ENCODE measurements around the gene KISS1.

The KISS1 gene

GRCh38 chr1:204217648-204218000 lies 21.3 kb upstream of the KISS1 start:
- H3K27ac ChIP-seq (ENCODE audit: low read depth, low read length, severe bottlenecking), result no peak overlapping the region
- H3K36me3 ChIP-seq (ENCODE audit: control insufficient read depth, insufficient read depth, low read length), result peaks cover 12% of the 10 kb centered on the region
- no peaks in the 10 kb centered on the region for H3K4me1 ChIP-seq (ENCODE audit: control insufficient read depth, insufficient read depth, low read length, poor library complexity, severe bottlenecking)
- H3K9me3 ChIP-seq (ENCODE audit: control insufficient read depth, low read length), result no peaks in the 10 kb centered on the region
- no peak overlapping the region for H3K4me3 ChIP-seq (ENCODE audit: extremely low read depth, insufficient read depth, low read length, poor library complexity, severe bottlenecking)
- WGBS, 2 experiments (ENCODE audit: insufficient coverage in 2 of 2), result 74 to 86% methylated on average over 3 to 4 of the region's 4 CpGs

DNA sequence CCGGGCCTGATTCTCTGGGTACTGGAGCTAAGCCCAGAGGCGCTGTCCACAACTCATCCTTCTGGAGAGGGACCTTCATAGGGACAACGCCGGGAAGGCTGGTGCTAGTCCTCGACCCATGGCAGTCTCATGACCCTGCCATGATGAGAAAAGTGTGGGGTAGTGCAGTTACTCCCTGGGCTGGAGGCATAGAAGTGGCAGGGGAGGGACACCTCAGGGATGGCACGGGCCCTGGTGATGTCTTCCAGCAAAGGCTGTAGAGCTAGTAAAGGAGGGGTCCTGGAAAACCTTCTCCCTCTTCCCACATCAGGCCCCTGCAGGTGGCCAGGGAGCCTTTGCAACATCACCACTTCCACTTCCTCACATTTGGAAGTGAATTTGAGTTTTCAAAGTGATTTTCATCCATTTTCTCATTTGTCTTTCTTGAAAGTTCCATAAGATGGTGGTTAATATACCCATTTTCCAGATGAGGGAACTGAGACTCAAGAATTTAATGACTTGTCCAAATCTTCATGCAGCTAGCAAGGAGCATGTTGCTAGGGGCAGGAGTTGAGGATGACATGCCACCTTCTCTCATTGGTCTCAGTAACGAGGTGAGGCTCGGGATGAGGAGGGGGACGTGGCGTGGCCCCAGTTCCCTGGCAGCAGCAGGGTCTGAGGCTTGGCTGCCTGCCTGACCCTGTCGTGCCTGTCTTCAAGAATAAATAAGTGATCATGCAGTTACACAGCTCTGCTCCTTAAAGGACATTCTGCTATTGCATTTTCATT lies 20.8 kb upstream of the KISS1 start:
- Histone ChIP-seq H3K4me3 (ENCODE audit: extremely low read depth, insufficient read depth, low read length, poor library complexity, severe bottlenecking) (no peak overlapping the region), H3K9me3 (ENCODE audit: control insufficient read depth, low read length) (no peaks in the 10 kb centered on the region), H3K4me1 (ENCODE audit: control insufficient read depth, insufficient read depth, low read length, poor library complexity, severe bottlenecking) (no peaks in the 10 kb centered on the region), H3K27ac (ENCODE audit: low read depth, low read length, severe bottlenecking) (no peak overlapping the region), H3K36me3 (ENCODE audit: control insufficient read depth, insufficient read depth, low read length) (peaks cover 6% of the 10 kb centered on the region)
- 90 to 95% methylated on average over 10 to 11 of the region's 11 CpGs for WGBS, 2 experiments (ENCODE audit: insufficient coverage in 2 of 2)

GRCh38 chr1:204216236-204216635 lies 19.9 kb upstream of the KISS1 start:
- no peaks in the 10 kb centered on the region for H3K9me3 ChIP-seq (ENCODE audit: control insufficient read depth, low read length)
- H3K4me1 ChIP-seq (ENCODE audit: control insufficient read depth, insufficient read depth, low read length, poor library complexity, severe bottlenecking), result no peaks in the 10 kb centered on the region
- H3K4me3 ChIP-seq (ENCODE audit: extremely low read depth, insufficient read depth, low read length, poor library complexity, severe bottlenecking), result no peak overlapping the region
- peaks cover 4% of the 10 kb centered on the region for H3K36me3 ChIP-seq (ENCODE audit: control insufficient read depth, insufficient read depth, low read length)
- WGBS, 2 experiments (ENCODE audit: insufficient coverage in 2 of 2), result 76 to 97% methylated on average over 2 to 4 of the region's 4 CpGs
- no peak overlapping the region for H3K27ac ChIP-seq (ENCODE audit: low read depth, low read length, severe bottlenecking)

- H3K36me3 ChIP-seq (ENCODE audit: control insufficient read depth, insufficient read depth, low read length), result no peaks in the 10 kb centered on the region
- 20 to 22% methylated on average over 20 to 27 of the region's 41 CpGs for WGBS, 2 experiments (ENCODE audit: insufficient coverage in 2 of 2)
These were observed 17.7 kb upstream of the KISS1 start, which contains the start of gene GOLT1A for GRCh38 chr1:204213668-204214662. Gene GOLT1A (minus strand): TSS chr1:204213988. CDS start chr1:204213906, 82 bp downstream.

DNA sequence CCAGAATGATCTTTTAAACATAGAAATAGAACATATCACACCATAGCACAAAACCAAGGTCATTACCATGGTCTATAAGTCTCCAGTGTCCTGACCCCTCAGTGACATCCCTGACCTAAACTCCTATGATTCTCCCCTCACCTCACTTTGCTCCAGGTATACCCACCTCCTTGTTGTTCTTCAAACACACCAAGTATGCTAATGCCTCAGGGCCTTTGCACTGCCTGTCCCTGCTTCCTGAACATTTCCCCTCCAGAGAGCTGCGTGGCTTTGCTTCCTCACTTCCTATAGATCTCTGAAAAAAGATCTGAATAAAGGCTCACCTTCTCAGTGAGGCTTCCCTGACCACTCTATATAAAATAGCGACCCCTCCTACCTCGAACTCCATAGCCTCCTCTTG lies 16.4 kb upstream of the KISS1 start:
- WGBS, 2 experiments (ENCODE audit: insufficient coverage in 2 of 2), result 86 to 93% methylated on average over 1 of the region's 3 CpGs
- H3K27ac ChIP-seq (ENCODE audit: low read depth, low read length, severe bottlenecking), result no peak overlapping the region
- H3K36me3 ChIP-seq (ENCODE audit: control insufficient read depth, insufficient read depth, low read length), result no peaks in the 10 kb centered on the region
- no peak overlapping the region for H3K4me3 ChIP-seq (ENCODE audit: extremely low read depth, insufficient read depth, low read length, poor library complexity, severe bottlenecking)
- H3K4me1 ChIP-seq (ENCODE audit: control insufficient read depth, insufficient read depth, low read length, poor library complexity, severe bottlenecking), result no peaks in the 10 kb centered on the region
- no peaks in the 10 kb centered on the region for H3K9me3 ChIP-seq (ENCODE audit: control insufficient read depth, low read length)

More at GRCh38 chr1:204213668-204214662, 17.7 kb upstream of the KISS1 start, which contains the start of gene GOLT1A:
- Histone ChIP-seq H3K9me3 (ENCODE audit: control insufficient read depth, low read length) (no peaks in the 10 kb centered on the region), H3K4me3 (ENCODE audit: extremely low read depth, insufficient read depth, low read length, poor library complexity, severe bottlenecking) (no peak within 1 kb of the TSS), H3K27ac (ENCODE audit: low read depth, low read length, severe bottlenecking) (no peak within 1 kb of the TSS), H3K4me1 (ENCODE audit: control insufficient read depth, insufficient read depth, low read length, poor library complexity, severe bottlenecking) (no peaks in the 10 kb centered on the region)

- Histone ChIP-seq H3K27ac (ENCODE audit: low read depth, low read length, severe bottlenecking) (no peak overlapping the region), H3K9me3 (ENCODE audit: control insufficient read depth, low read length) (no peaks in the 10 kb centered on the region), H3K4me3 (ENCODE audit: extremely low read depth, insufficient read depth, low read length, poor library complexity, severe bottlenecking) (no peak overlapping the region), H3K36me3 (ENCODE audit: control insufficient read depth, insufficient read depth, low read length) (no peaks in the 10 kb centered on the region), H3K4me1 (ENCODE audit: control insufficient read depth, insufficient read depth, low read length, poor library complexity, severe bottlenecking) (no peaks in the 10 kb centered on the region)
- 86 to 92% methylated on average over 7 of the region's 7 CpGs for WGBS, 2 experiments (ENCODE audit: insufficient coverage in 2 of 2)
These were observed 14.8 kb upstream of the KISS1 start for GRCh38 chr1:204211046-204211445.

DNA sequence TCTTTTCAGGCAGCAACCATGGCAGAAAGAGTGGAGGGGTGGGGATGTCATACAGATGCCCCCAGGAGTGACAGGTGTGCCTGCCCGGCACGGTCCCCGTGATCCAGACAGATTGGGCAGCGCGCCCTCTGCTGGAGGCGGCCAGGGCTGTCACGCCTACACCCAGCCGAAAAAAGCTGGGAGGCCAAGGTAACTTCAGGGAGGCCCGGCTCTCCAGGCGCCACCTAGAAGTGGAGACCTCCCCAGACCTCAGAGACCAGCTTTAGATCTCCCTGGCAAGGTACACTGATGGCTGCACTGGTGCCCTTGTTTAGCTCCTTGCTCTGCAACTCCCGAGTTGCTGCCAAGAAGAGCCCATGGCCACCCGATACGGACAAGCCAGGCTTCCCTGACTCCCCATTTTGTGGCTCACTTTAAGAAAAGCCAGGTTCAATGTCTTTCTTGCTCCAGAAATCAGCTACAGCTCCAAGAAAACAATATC lies 10.9 kb upstream of the KISS1 start:
- H3K4me3 ChIP-seq (ENCODE audit: extremely low read depth, insufficient read depth, low read length, poor library complexity, severe bottlenecking), result no peak overlapping the region
- no peaks in the 10 kb centered on the region for H3K9me3 ChIP-seq (ENCODE audit: control insufficient read depth, low read length)
- H3K27ac ChIP-seq (ENCODE audit: low read depth, low read length, severe bottlenecking), result no peak overlapping the region
- H3K4me1 ChIP-seq (ENCODE audit: control insufficient read depth, insufficient read depth, low read length, poor library complexity, severe bottlenecking), result no peaks in the 10 kb centered on the region
- no peaks in the 10 kb centered on the region for H3K36me3 ChIP-seq (ENCODE audit: control insufficient read depth, insufficient read depth, low read length)
- 13 to 19% methylated on average over 13 of the region's 13 CpGs for WGBS, 2 experiments (ENCODE audit: insufficient coverage in 2 of 2)

DNA sequence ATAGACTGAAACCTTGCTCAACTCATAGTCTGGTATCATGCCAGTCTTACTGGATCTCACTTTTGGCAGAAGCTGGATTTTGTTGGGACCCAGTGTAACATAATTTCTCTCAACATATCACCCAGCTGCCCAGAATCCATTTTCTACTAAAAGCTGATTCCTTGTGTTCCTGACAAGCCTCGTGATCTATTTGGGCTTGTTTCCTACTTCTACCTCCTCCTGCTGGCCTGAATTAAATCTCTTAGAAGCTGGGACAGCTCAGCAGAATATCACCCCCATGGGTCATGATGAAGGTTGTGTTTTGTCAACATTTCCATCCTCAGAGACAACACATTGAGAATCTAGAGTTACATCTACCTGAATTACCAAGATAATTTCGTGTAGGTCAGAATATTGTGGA lies 9.8 kb upstream of the KISS1 start:
- WGBS, 2 experiments (ENCODE audit: insufficient coverage in 2 of 2), result 100% methylated on average over 1 of the region's 2 CpGs; no CpG with 5 or more reads in 1 of the 2 experiments
- H3K4me3 ChIP-seq (ENCODE audit: extremely low read depth, insufficient read depth, low read length, poor library complexity, severe bottlenecking), result no peak overlapping the region
- no peaks in the 10 kb centered on the region for H3K9me3 ChIP-seq (ENCODE audit: control insufficient read depth, low read length)
- no peaks in the 10 kb centered on the region for H3K36me3 ChIP-seq (ENCODE audit: control insufficient read depth, insufficient read depth, low read length)
- peaks cover 2% of the 10 kb centered on the region for H3K4me1 ChIP-seq (ENCODE audit: control insufficient read depth, insufficient read depth, low read length, poor library complexity, severe bottlenecking)
- no peak overlapping the region for H3K27ac ChIP-seq (ENCODE audit: low read depth, low read length, severe bottlenecking)

GRCh38 chr1:204205486-204205885 lies 9.2 kb upstream of the KISS1 start:
- no peak overlapping the region for H3K27ac ChIP-seq (ENCODE audit: low read depth, low read length, severe bottlenecking)
- H3K4me1 ChIP-seq (ENCODE audit: control insufficient read depth, insufficient read depth, low read length, poor library complexity, severe bottlenecking), result peaks cover 7% of the 10 kb centered on the region
- H3K9me3 ChIP-seq (ENCODE audit: control insufficient read depth, low read length), result no peaks in the 10 kb centered on the region
- no peaks in the 10 kb centered on the region for H3K36me3 ChIP-seq (ENCODE audit: control insufficient read depth, insufficient read depth, low read length)
- H3K4me3 ChIP-seq (ENCODE audit: extremely low read depth, insufficient read depth, low read length, poor library complexity, severe bottlenecking), result no peak overlapping the region

DNA sequence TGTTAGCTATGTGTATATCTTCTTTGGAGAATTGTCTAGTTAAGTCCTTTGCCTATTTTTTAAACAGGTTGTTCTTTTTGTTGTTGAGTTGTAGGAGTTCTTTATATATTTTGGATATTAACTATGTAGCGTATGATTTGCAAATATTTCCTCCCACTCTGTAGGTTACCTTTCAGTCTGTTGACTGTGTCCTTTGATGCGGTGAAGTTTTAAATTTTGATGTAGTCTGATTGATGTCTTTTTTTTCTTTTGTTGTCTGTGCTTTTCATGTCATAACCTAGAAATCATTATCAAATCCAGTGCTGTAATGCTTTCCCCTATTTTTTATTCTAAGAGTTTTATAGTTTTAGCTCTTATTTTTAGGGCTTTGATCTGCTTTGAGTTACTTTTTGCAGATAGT lies 8.7 kb upstream of the KISS1 start:
- no peaks in the 10 kb centered on the region for H3K9me3 ChIP-seq (ENCODE audit: control insufficient read depth, low read length)
- no peak overlapping the region for H3K4me3 ChIP-seq (ENCODE audit: extremely low read depth, insufficient read depth, low read length, poor library complexity, severe bottlenecking)
- H3K27ac ChIP-seq (ENCODE audit: low read depth, low read length, severe bottlenecking), result no peak overlapping the region
- H3K36me3 ChIP-seq (ENCODE audit: control insufficient read depth, insufficient read depth, low read length), result no peaks in the 10 kb centered on the region
- H3K4me1 ChIP-seq (ENCODE audit: control insufficient read depth, insufficient read depth, low read length, poor library complexity, severe bottlenecking), result peaks cover 7% of the 10 kb centered on the region
- no CpG with 5 or more reads among the region's 2 CpGs for WGBS, 2 experiments (ENCODE audit: insufficient coverage in 2 of 2)

All from mesodermal cell (in vitro differentiated cells).